Measurements from ENCODE around the gene RELL2.

DNA sequence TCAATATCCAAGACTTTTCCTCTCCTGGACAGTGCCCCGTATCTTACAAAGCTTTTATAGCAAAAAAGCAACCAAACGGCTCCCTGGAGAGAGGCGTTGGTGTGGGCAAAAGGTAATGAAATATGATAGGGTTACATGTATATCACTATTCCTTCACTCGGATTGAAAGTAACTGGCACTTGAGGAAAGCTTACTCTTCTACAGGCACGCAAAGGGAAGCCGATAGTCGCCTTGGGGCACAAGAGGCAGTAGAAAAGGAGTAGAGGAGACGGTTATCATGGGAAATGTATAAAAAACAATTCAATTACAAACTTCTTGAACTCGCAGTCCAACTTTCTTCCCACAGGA, 19.1 kb upstream of the RELL2 start:
- TF ChIP-seq EZH2 (IDR thresholded peaks at IDR 0.05; ENCODE audit: insufficient read depth, poor library complexity, severe bottlenecking) (no peak), EZH2phosphoT487 (IDR thresholded peaks at IDR 0.05; ENCODE audit: insufficient read depth, low read depth) (no peak)

All from GM23248 (cell line).